GM19324 (cell line): ENCODE results near the gene GPR62.

Experiments used
- ATAC-seq: cut with Tn5 transposase; IDR thresholded peaks from one replicate; pipeline ENCODE4 v1.9.1; 2021; ENCODE audit warnings: mild to moderate bottlenecking, moderate library complexity; ENCODE audit not compliant: unreplicated experiment, low FRiP score

GPR62 gene

GRCh38 chr3:51968883-51969678, 13.9 kb downstream of the GPR62 start:
- ATAC-seq, result no peak

DNA sequence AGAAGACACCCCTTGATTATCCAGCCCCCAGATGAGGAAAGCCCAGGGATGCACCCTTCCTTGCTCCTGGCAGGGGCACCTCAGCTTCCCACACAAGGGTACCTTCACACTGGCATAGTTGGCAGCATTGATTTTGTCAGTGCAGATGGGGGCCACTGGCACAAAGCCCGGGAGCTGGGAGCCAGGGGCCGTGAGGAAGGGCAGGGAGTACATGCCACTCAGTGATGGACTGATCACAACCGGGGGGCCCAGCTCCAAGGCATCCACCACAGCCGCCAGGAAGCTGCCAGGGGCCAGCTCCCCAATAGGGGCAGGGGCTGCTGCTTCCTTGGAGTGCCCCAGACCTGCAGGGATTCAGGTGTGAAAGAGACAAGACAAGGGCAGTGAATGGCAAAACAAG, 14.7 kb downstream of the GPR62 start:
- no peak for ATAC-seq

DNA sequence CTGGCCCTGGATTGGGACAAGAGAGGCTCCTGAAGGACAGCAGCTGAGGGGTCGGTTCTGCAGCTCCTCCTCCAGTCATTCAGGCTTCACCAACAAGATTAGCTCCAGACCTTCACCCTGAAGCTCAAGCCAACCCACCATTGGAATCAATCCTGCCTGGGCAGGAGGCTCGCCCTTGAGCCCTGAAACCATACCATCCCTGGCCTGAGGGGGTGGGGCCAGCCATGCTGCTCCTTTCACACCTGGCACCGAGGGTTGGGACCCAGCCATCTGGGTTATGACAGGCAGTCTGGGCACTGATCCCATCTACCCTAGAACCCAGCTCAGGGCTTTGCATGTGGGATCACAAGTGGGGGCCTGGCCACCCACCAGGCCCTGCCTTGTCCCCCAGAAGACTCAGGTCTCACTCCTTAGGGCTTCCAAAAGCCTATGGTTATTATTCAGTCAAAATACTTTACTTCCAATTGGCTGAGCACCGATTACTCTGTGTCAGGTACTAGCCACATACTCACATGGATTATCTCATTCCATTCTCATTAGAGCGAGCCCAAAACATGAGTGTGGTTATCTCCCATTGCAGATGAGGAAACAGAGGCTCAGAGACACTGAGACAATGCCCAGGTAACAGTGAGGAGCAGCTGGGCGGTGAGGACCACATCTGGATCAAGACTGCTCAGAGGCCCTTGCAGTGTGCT, 15.6 kb downstream of the GPR62 start:
- no peak for ATAC-seq

- ATAC-seq, result no peak
Measured at GRCh38 chr3:51971350-51971749, 16.2 kb downstream of the GPR62 start.

GRCh38 chr3:51974277-51974962, 19.2 kb downstream of the GPR62 start:
- ATAC-seq, result no peak

- peak; percentile 67 for ATAC-seq
Measured at GRCh38 chr3:51974963-51975851, 20.0 kb downstream of the GPR62 start, which contains the start of gene ABHD14A. TSS of gene ABHD14A (plus strand) at chr3:51975064. CDS start at chr3:51975136, 72 bp downstream.

- no peak for ATAC-seq
Measured at GRCh38 chr3:51975852-51976549, 20.8 kb downstream of the GPR62 start.

DNA sequence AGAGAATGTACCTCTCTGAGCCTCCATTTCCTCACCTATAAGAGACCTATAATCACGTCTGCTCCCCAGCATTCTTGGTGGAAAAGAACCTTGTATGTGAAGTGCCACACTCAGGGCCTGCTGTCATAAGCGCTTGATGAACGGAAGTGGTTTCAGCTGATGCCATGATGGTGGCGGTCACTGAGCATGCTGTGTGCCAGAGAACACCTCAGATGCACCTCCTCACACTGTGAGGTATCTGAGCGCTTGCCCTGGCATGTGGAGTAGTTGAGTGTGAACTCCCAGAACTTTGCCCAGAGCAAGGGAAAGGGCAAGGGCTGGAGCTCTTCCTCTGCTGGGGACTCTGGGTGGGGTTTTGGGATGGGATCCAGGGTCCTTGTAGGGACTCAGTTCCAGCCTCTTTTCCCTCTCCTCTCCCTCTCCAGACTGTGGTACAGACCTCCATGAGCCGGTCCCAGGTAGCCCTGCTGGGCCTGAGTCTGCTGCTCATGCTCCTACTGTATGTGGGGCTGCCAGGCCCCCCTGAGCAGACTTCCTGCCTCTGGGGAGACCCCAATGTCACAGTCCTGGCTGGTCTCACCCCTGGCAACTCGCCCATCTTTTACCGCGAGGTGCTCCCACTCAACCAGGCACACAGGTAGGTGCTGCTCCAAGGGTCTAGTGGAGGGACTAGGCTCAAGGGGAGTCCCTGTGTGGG, 22.4 kb downstream of the GPR62 start:
- ATAC-seq, result no peak

- ATAC-seq, result no peak
Measured at GRCh38 chr3:51978143-51978502, 22.9 kb downstream of the GPR62 start.

- ATAC-seq, result no peak
Measured at GRCh38 chr3:51980253-51980652, 25.1 kb downstream of the GPR62 start.

- peak; percentile 43 for ATAC-seq
Measured at GRCh38 chr3:51982352-51982837, 27.2 kb downstream of the GPR62 start.

- ATAC-seq, result peak; percentile 75
Measured at GRCh38 chr3:51982838-51983577, 27.8 kb downstream of the GPR62 start, which contains the start of gene ACY1. TSS of gene ACY1 (plus strand) at chr3:51983535. CDS start at chr3:51984065, 530 bp downstream.

- no peak for ATAC-seq
Measured at GRCh38 chr3:51983578-51984268, 28.5 kb downstream of the GPR62 start.

- no peak for ATAC-seq
Measured at GRCh38 chr3:51984269-51984647, 29.1 kb downstream of the GPR62 start.

- ATAC-seq, result no peak
Measured at GRCh38 chr3:51985063-51985462, 29.9 kb downstream of the GPR62 start.

GRCh38 chr3:51986010-51986947, 31.1 kb downstream of the GPR62 start:
- ATAC-seq, result no peak

DNA sequence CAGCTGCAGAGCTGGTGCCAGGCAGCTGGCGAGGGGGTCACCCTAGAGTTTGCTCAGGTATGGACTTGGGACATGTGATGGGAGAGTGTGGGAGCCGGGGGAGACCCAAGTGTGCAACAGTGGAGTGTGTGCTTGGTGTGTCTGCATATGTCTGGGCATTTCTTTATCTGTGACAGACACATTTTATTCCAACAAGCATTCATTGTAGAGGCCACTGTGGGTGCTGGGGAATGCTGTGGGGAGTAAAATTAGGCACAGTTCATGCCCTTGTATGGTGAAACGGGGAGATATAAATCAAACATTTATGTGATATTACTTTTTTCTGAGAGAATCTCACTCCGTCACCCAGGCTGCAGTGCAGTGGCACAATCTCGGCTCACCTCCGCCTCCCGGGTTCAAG, 32.4 kb downstream of the GPR62 start:
- no peak for ATAC-seq
